HG02852 (cell line): ENCODE results near the gene GRPEL1.

Experiments used
- ATAC-seq: cut with Tn5 transposase; IDR thresholded peaks from one replicate; pipeline ENCODE4 v1.9.1; 2021; ENCODE audit warnings: mild to moderate bottlenecking, moderate library complexity; ENCODE audit not compliant: unreplicated experiment

Gene GRPEL1

GRCh38 chr4:7025040-7025602 lies 42.7 kb downstream of the GRPEL1 start:
- no peak for ATAC-seq

GRCh38 chr4:7024336-7024890 lies 43.5 kb downstream of the GRPEL1 start:
- no peak for ATAC-seq

GRCh38 chr4:7023901-7024300 lies 44.0 kb downstream of the GRPEL1 start:
- no peak for ATAC-seq

- ATAC-seq = no peak
Measured at GRCh38 chr4:7023486-7023885, 44.4 kb downstream of the GRPEL1 start.

GRCh38 chr4:7021930-7022664 lies 45.8 kb downstream of the GRPEL1 start:
- no peak for ATAC-seq

GRCh38 chr4:7021355-7021754 lies 46.5 kb downstream of the GRPEL1 start:
- ATAC-seq = no peak

- no peak for ATAC-seq
Measured at GRCh38 chr4:7020856-7021255, 47.0 kb downstream of the GRPEL1 start.

GRCh38 chr4:7020290-7020689 lies 47.6 kb downstream of the GRPEL1 start:
- no peak for ATAC-seq

- ATAC-seq = no peak
Measured at GRCh38 chr4:7019367-7019766, 48.5 kb downstream of the GRPEL1 start.

- ATAC-seq = no peak
Measured at GRCh38 chr4:7018281-7018680, 49.6 kb downstream of the GRPEL1 start.

- ATAC-seq = no peak
Measured at GRCh38 chr4:7017446-7018048, 50.3 kb downstream of the GRPEL1 start.

GRCh38 chr4:7016512-7016911 lies 51.4 kb downstream of the GRPEL1 start:
- ATAC-seq = no peak

GRCh38 chr4:7016086-7016485 lies 51.8 kb downstream of the GRPEL1 start:
- no peak for ATAC-seq

- no peak for ATAC-seq
Measured at GRCh38 chr4:7015383-7016035, 52.4 kb downstream of the GRPEL1 start.

GRCh38 chr4:7014815-7015214 lies 53.0 kb downstream of the GRPEL1 start:
- ATAC-seq = no peak

GRCh38 chr4:7013175-7013574 lies 54.7 kb downstream of the GRPEL1 start:
- ATAC-seq = no peak

- no peak for ATAC-seq
Measured at GRCh38 chr4:7009564-7009963, 58.3 kb downstream of the GRPEL1 start.
